Pancreas (tissue), 10 donors: ENCODE data around the gene ZFYVE1. TPM values are rescaled to one million over a fixed set of nuclear protein-coding genes. Genes with fewer than 3 reads are reported as not detected.

Source experiments
- ATAC-seq, 4 donors: fragments of 200-7000 bp; cut with Tn5 transposase; one replicate each; pipeline versions ENCODE4 v1.8.0 to v1.9.1; 2020; ENCODE audit warnings: mild to moderate bottlenecking in 4 of 4, moderate library complexity in 4 of 4
- DNase-seq, 6 donors: peaks; one replicate each; pipeline ENCODE4 v3.0.0-alpha.2; 2020
- FAIRE-seq: peaks from 2 replicates; lab custom pipeline; 2012; peaks lifted over from hg19 to GRCh38; lab: Jason Lieb, UNC
- H3K27ac ChIP-seq, 4 donors: fragments of 200-600 bp; sonication (generic); 1 replicate in 3 of 4; 2 replicates in 1 of 4; pipeline versions ENCODE4 v1.5.0 to v1.8.0; 2020
- H3K27me3 ChIP-seq, 4 donors: fragments of 200-600 bp; one replicate each; pipeline ENCODE4 v1.8.0; 2021
- H3K36me3 ChIP-seq, 3 donors: fragments of 200-600 bp; sonication (generic) in 1 of 3; one replicate each; pipeline versions ENCODE4 v1.5.0 to v1.8.0; 2020 to 2021
- H3K4me1 ChIP-seq, 3 donors: fragments of 200-600 bp; one replicate each; pipeline ENCODE4 v1.8.0; 2021
- H3K4me3 ChIP-seq, 4 donors: fragments of 200-600 bp; sonication (generic) in 2 of 4; one replicate each; pipeline versions ENCODE4 v1.5.0 to v1.8.0; 2020 to 2021
- H3K9me3 ChIP-seq, 4 donors: fragments of 200-600 bp; one replicate each; pipeline ENCODE4 v1.8.0; 2021
- WGBS, 2 donors: extraction: QIAGEN DNeasy Blood & Tissue Kit; methylation state at CpG; one replicate each; pipeline ENCODE4 v1.1.7; 2013; 5-methylcytosine and 5-hydroxymethylcytosine counted together
- intact Hi-C, 3 donors: fragments of 100-400 bp; cut with DNase I; formaldehyde crosslinking; loops; one replicate each; pipeline versions ENCODE4 v1.11.1 to v1.14.2; 2022
- polyA plus RNA-seq, 2 donors: library from polyadenylated mRNA; stranded (reverse); fragments of 200-250 nt; gene quantifications; one replicate each; pipeline ENCODE4 v1.2.3, GENCODE V29; 2013
- total RNA-seq, 6 donors: library from RNA; stranded (reverse); fragmentation: NEBNext Ultra II Directional in 4 of 6; extraction: Animal tissue kit (Norgen Biotek cat#: 25700) in 4 of 6; gene quantifications; one replicate each; pipeline versions ENCODE4 v1.2.1 to v1.2.4, GENCODE V29; 2021 to 2023
- TF ChIP-seq, protein P1 (sequence below), 4 donors: fragments of 200-600 bp; sonication (generic) in 3 of 4; IDR thresholded peaks; one replicate each; pipeline versions ENCODE4 v1.5.0 to v1.8.0; 2021; ENCODE audit warnings: antibody characterized with exemption in 4 of 4
- donor health status: healthy with polysubstance abuse.
- donor health status: DM: no; HTN: no; CAD: no; lungs with moderate emphysema.
- donor health status: DM: no; HTN: no; CAD: no.
- donor health status: control.
- donor health status: control.
- donor health status: Bipolar disorder and iron deficiency.
- donor health status: DM: yes; HTN: yes; CAD: no.
- donor health status: DM: no; HTN: no; CAD: no.
- donor health status: DM: no; HTN: no; CAD: no.
- donor health status: DM: yes; HTN: yes; CAD: no.

The ZFYVE1 gene
- total and polyA plus RNA-seq, 8 donors = 3.1 to 13.8 (median 6.7) TPM

DNA sequence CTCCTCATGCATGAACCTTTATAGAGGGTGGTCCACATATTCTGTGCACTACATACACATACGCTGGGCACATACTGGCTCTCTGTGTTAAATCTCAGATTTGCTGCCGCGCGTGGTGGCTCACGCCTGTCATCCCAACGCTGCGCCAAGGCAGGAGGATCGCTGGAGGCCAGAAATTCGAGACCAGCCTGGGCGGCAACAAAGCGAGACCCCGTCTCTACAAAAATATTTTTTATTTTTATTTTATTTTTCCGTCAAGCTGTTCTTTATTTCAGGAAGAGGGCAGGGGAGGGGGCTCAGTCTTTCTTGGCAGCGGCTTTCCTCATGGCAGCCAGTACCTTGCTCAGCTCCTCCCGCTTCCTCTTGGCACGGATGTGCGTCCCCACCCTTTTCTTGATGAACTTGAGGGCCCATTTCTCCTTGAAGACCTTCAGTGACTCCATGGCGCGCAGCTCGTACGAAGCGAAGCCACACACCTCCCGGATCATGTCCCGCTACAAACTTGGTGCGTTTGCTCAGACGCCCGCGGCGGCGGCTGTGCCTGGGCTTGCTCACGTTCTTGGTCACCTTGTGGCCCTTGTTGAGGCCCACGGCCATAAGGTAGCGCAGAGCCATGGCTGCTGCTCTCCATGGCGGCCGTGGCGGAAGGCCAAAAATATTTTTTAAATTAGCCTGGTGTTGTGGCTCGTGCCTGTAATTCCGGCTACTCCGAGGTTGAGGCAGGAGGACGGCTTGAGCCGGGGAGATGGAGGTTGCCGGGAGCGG lies 97.4 kb downstream of the ZFYVE1 start:
- DNase-seq (no peak), FAIRE-seq (no peak), ATAC-seq (no peak)
- Histone ChIP-seq H3K27ac (no peak overlapping the region), H3K36me3 (no peaks in the 10 kb centered on the region), H3K4me1 (peaks cover 0 to 4% (median 0%) of the 10 kb centered on the region in 3 donors), H3K27me3 (no peaks in the 10 kb centered on the region), H3K9me3 (no peaks in the 10 kb centered on the region), H3K4me3 (no peak overlapping the region)
- TF ChIP-seq, protein P1, sequence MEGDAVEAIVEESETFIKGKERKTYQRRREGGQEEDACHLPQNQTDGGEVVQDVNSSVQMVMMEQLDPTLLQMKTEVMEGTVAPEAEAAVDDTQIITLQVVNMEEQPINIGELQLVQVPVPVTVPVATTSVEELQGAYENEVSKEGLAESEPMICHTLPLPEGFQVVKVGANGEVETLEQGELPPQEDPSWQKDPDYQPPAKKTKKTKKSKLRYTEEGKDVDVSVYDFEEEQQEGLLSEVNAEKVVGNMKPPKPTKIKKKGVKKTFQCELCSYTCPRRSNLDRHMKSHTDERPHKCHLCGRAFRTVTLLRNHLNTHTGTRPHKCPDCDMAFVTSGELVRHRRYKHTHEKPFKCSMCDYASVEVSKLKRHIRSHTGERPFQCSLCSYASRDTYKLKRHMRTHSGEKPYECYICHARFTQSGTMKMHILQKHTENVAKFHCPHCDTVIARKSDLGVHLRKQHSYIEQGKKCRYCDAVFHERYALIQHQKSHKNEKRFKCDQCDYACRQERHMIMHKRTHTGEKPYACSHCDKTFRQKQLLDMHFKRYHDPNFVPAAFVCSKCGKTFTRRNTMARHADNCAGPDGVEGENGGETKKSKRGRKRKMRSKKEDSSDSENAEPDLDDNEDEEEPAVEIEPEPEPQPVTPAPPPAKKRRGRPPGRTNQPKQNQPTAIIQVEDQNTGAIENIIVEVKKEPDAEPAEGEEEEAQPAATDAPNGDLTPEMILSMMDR (IDR thresholded peaks at IDR 0.05) = no peak
- intact Hi-C loops = no loop called here
- WGBS, 2 donors = 95 to 97% methylated on average over 43 of the region's 43 CpGs

DNA sequence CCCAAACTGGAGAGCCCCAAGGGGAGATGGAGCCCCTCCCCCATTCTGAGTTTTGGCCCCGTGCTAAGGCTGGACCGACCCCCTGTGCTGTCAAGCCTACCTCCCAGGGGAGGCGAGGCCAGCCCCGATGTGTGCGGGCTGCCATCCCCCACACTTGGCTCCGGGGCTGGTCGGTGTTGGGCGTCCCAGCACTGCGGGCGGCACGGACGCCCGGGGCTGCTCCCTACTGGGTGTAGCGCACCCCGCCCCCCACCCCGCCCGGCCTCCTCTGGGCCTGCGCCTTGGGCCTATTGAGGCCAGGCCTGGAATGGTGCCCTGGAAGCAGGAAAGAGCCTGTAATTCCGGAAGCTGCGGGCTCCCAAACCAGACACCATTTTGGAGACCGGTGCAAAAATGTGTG lies 98.0 kb downstream of the ZFYVE1 start:
- TF ChIP-seq, protein P1 (IDR thresholded peaks at IDR 0.05) = no peak
- no peak overlapping the region for H3K4me3 ChIP-seq
- H3K9me3 ChIP-seq = no peaks in the 10 kb centered on the region
- no peak for ATAC-seq
- WGBS, 2 donors = 88 to 90% methylated on average over 20 to 21 of the region's 21 CpGs
- intact Hi-C loops = no loop called here
- FAIRE-seq = no peak
- peaks cover 0 to 4% (median 0%) of the 10 kb centered on the region in 3 donors for H3K4me1 ChIP-seq
- H3K27ac ChIP-seq = no peak overlapping the region
- no peaks in the 10 kb centered on the region for H3K27me3 ChIP-seq
- DNase-seq = peak in 2 of 6 donors; percentile 37 to 70
- H3K36me3 ChIP-seq = no peaks in the 10 kb centered on the region

DNA sequence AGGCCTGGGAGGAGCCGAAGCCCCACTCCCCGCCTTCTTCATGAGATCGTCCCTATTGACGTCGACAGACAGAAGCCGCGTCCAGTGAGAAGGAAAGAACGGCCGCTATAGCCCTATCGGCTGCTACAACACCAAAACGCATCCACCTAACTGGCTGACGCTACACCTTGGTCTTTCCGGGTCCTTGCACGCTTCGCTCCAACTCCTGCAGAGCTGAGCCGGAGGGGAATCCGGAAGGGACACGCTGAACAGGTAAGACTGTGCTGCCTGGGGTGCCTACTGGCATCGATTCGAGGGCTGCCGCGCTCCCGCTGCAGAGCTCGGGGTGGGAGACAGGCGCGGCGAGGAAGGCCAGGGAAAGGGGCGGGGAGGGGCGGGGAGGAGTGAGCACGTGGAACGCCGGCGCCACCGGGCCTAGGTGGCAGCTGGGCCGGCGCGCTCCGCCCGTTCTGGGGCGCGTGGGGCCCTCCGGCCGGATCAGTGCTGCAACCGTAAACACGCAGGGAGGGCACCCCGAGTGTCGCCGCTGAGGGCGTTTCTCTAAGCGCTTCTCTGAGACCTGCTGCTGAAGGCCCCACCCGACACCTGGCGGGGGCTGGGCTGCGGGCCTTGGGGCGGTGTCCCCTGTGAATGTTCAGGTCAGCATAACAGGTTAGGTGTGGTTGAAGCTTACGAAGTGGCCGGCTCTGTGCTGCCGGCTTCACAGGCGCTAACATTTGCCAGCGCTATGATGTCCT lies 100.4 kb downstream of the ZFYVE1 start, which contains the start of gene DCAF4:
TSS of gene DCAF4 (plus strand) at position 173 of the 737 bp plus-strand sequence. CDS start 11,515 bp downstream, outside the sequence.
- DNase-seq (peak; percentile 88 to 98 (median 98)), ATAC-seq (peak; percentile 93 to 97 (median 95)), FAIRE-seq (peak; percentile 49)
- peaks cover 0 to 4% (median 0%) of the 10 kb centered on the region in 3 donors for H3K4me1 ChIP-seq
- H3K36me3 ChIP-seq = no peaks in the 10 kb centered on the region
- intact Hi-C loops = no loop called here
- TF ChIP-seq, protein P1 (IDR thresholded peaks at IDR 0.05) = no peak
- H3K4me3 ChIP-seq = peak within 1 kb of the TSS; percentile 71 to 88 (median 82)
- H3K27me3 ChIP-seq = no peaks in the 10 kb centered on the region
- peak within 1 kb of the TSS; percentile 59 to 81 (median 74) for H3K27ac ChIP-seq
- H3K9me3 ChIP-seq = no peaks in the 10 kb centered on the region
- 0% methylated on average over 58 to 59 of the region's 59 CpGs for WGBS, 2 donors

DNA sequence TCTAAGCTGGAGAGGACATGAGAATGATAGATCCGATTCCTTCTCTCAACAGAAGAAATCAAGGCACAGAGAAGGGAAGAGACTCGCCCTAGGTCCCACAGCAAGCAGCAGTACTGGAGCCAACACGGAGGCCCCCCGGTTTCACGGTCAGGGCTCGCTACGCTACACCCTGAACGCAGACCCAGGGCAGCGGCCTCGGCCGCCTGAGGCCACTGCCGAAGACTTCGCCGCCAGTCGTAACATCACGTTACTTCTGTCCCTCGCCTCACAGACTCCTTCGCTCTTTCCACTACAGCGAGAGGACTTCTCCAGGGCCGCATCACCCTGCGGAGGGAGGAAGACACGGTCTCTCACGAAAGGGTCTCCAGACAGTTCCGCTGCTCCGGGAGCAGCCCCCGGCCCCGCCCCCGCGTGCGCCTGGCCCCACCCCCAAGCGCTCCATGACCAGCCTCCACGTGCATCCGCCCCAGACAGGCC lies 101.1 kb downstream of the ZFYVE1 start:
- no peaks in the 10 kb centered on the region for H3K9me3 ChIP-seq
- peak; percentile 27 to 46 (median 36) for ATAC-seq
- intact Hi-C loops = no loop called here
- H3K27me3 ChIP-seq = no peaks in the 10 kb centered on the region
- 3 to 4% methylated on average over 29 to 33 of the region's 33 CpGs for WGBS, 2 donors
- peak overlapping the region; percentile 27 to 88 (median 77) for H3K4me3 ChIP-seq
- peak in 1 of 6 donors; percentile 66 for DNase-seq
- FAIRE-seq = no peak
- TF ChIP-seq, protein P1 (IDR thresholded peaks at IDR 0.05) = no peak
- H3K36me3 ChIP-seq = no peaks in the 10 kb centered on the region
- H3K4me1 ChIP-seq = peaks cover 0 to 4% (median 0%) of the 10 kb centered on the region in 3 donors
- peak overlapping the region in 3 of 4 donors; percentile 59 to 81 (median 76) for H3K27ac ChIP-seq
